Cardiac fibroblast (primary cell): Measurements from ENCODE around the gene MPND.
"Not testable (repeated sequence)": the region's sequence is repeated elsewhere in the genome, so short reads cannot be mapped to it uniquely, and the experiment has no call there.

Experiments
- DNase-seq, 2 donors: peaks; one replicate each; pipeline versions ENCODE4 v3.0.0 to v3.0.0-alpha.2; 2010; ENCODE audit warnings: low read depth in 2 of 2
- H3K4me3 ChIP-seq, 2 donors: replicated peaks in 1 of 2; 1 replicate in 1 of 2; 2 replicates in 1 of 2; pipeline ENCODE4 v1.5.1; 2011; ENCODE audit warnings: low read depth in 2 of 2, low read length in 2 of 2, mild to moderate bottlenecking in 2 of 2, moderate library complexity in 1 of 2
- CTCF ChIP-seq: IDR thresholded peaks from one replicate; pipeline ENCODE4 v1.5.1; 2011; ENCODE audit warnings: low read depth, mild to moderate bottlenecking, low read length, inconsistent platforms

Gene MPND

GRCh38 chr19:4327252-4327876, 16.0 kb upstream of the MPND start:
- peak; percentile 46 to 67 for DNase-seq
- peak overlapping the region in 1 of 2 donors; percentile 42 for H3K4me3 ChIP-seq
- TF ChIP-seq CTCF = no peak

GRCh38 chr19:4327877-4328242, 15.5 kb upstream of the MPND start:
- no peak for TF ChIP-seq CTCF
- H3K4me3 ChIP-seq = peak overlapping the region in 1 of 2 donors; percentile 42
- DNase-seq = no peak

- peak overlapping the region; percentile 41 to 47 for H3K4me3 ChIP-seq
- no peak for TF ChIP-seq CTCF
- DNase-seq = peak; percentile 84 to 98
These were observed 14.9 kb upstream of the MPND start for GRCh38 chr19:4328243-4328990.

GRCh38 chr19:4328991-4329681, 14.2 kb upstream of the MPND start:
- peak overlapping the region; percentile 41 to 47 for H3K4me3 ChIP-seq
- not testable (repeated sequence) for DNase-seq

GRCh38 chr19:4329858-4330257, 13.5 kb upstream of the MPND start:
- no peak for DNase-seq
- no peak overlapping the region for H3K4me3 ChIP-seq
- TF ChIP-seq CTCF = no peak

- no peak for DNase-seq
These were observed 8.3 kb upstream of the MPND start for GRCh38 chr19:4334929-4335570.

More at GRCh38 chr19:4334929-4335570, 8.3 kb upstream of the MPND start:
- H3K4me3 ChIP-seq = no peak overlapping the region
- no peak for TF ChIP-seq CTCF
